Activated T-cell treated with anti-CD3 and anti-CD28 coated beads, Interleukin-2, amount 50 U/mL, for 48 hours (primary cell): ENCODE results near the gene KYNU.

Experiments used
- DNase-seq, 2 experiments: peaks; one replicate each; pipeline ENCODE4 v3.0.0-alpha.2; 2020

The KYNU gene

DNA sequence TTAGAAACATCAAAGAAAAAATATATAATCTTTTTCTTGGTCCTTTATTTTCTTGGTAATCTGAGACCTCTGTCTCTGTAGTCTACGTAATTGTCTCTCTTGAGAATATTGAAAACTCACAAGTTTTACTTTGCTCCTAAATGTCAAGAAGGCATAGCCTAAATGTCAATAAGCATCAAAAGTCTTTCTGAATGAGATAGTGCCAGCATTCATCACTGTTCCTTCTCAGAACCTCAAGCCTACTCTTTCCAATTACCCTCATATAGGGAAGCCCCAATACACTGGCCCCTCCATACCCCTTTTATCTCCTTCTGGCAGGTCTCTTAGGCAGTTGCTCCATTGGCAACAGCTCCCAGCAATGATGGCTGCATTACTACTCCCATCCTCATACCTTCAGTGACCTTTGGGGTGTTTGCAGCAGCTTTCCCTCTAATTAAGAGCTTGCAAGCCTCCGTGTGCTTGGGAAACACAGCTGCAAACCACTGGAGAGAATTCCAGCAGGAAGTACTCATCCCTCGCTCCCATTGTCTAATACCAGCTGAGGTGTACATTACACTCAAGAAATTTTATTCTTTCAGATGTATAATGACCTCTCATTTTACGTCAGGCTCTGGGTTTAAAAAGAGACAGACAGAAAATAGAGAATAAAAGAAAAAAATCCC, 95.8 kb downstream of the KYNU start:
- DNase-seq = no peak

- DNase-seq = no peak
Observed at GRCh38 chr2:142973822-142974207, 96.4 kb downstream of the KYNU start.

- no peak for DNase-seq
Observed at GRCh38 chr2:142974288-142975024, 97.0 kb downstream of the KYNU start.

DNA sequence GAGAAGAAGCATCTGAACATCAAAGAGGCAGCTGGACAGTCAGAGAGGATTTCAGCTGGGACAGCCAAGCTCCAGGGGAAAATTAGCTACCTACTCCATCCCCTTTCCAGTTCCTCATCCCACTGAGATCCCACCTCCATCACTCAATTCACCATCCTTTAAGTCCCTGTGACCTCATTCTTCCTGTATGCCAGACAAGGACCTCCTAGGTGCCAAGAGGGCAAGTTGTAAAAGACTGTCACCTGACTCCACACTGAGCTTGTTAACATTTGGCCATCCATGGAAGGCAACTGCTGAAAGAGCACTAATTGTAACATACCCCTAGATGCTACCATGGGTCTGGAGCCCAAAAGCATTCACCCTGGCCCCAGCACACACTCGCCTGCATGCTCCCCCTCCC, 97.8 kb downstream of the KYNU start:
- no peak for DNase-seq

DNA sequence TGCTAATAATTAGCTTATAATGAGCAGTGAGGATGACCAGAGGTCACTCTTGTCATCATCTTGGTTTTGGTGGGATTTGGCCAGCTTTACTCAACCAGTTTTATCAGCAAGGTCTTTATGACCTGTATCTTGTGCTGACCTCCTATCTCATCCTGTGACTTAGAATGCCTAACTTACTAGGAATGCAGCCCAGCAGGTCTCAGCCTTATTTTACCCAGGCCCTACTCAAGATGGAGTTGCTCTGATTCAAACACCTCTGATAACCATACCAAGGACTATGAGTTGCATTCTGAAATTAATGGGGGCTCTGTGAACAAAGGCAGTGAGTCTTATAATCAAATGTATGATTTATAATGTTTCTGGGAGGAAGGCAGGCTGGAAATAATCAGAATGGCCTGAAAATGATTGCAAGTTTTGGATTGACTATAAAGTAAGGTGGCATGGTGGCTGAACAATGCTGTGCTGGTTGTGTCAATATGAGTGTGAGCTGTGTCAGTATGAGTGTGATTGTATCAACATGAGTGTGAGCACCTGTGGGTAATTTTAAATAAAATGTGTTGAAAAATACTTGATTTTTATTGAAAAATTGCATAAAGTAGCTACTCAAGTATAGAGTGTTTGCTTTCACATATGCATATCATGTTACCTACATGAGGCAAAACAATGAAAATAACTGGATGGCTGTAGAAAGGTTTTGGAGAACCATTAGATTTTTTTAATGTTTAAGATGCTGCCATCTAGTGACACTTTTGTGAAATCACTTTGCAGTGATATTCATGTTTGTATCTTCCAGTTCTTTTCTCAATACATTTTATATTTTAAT, 103.0 kb downstream of the KYNU start:
- no peak for DNase-seq

- no peak for DNase-seq
Observed at GRCh38 chr2:142981069-142981378, 103.6 kb downstream of the KYNU start.

DNA sequence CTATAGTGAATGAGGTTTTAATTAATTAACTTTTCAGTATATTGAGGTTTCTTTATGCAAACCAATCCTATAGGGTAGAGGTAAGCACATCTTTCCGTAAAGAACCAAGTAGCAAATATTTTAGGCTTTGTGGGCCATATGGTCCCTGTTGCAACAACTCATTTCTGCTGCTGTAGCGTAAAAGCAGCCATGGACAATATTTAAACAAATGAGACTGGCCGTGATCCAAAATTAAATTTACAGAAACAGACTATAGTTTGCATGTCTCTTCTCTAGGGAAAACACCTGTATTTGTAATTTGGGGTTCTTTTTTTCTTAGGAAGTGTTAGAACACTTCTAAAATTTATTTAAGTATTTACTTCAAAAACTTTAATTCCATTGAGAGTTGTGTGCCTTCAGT, 104.3 kb downstream of the KYNU start:
- no peak for DNase-seq

DNA sequence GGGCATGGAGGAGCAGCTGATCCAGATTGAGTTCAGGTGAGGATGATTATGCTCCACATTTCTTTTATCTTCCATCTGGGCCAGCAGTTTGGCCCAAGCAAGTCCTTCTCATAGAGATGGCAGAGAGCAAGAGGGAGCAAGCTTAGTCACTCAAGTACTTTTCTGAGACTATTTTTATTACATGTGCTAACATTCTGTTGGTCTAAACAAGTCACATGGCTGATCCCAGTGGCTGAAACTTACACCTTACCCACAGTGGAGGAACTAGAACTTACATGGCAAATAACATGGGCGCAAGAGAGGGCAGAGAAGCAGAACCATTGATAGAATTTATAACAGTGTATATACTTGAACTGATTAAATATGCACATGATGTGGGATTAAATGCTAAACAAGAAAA, 105.7 kb downstream of the KYNU start:
- DNase-seq = no peak

GRCh38 chr2:142984657-142985056, 107.2 kb downstream of the KYNU start:
- no peak for DNase-seq

- no peak for DNase-seq
Observed at GRCh38 chr2:142987044-142987443, 109.6 kb downstream of the KYNU start.

GRCh38 chr2:142989273-142990204, 112.1 kb downstream of the KYNU start:
- no peak for DNase-seq

- no peak for DNase-seq
Observed at GRCh38 chr2:142991295-142991694, 113.8 kb downstream of the KYNU start.

DNA sequence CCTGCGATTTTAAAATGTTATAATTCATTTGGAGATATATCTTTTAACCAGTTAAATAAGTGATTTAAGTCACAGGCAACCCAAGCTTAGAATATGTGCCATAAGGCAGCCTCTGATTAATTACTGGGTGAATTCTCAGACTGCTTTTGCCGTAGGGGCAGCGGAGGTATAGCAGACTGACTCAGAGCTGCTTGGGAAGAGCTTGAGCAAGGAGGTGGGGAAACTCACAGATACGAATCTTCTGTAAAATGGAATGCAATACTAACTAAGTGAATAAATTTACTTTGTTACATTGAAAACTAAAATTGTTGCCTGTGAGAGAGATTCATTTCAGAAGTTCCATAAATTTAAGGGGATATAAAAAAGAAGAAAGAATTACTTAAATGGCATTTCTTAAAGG, 115.4 kb downstream of the KYNU start:
- DNase-seq = no peak

GRCh38 chr2:142993771-142994170, 116.3 kb downstream of the KYNU start:
- no peak for DNase-seq

DNA sequence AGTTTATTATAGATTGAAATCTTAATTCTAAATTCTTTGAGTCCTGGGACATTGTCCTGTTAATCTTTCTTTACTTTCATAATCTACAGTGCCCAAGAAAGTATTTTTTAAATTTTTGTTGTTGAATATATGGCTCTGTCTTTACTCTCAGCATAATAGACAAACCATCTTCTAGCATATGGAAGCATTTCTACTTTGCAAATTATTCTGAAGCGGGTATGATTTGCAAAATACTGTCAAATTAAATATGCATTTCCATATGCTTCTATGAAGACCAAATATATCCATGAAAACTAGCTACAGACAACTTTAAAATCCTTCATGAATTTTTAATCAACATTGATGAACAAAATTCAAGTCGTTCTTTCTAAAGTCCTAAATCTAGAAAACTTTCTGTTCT, 117.2 kb downstream of the KYNU start:
- DNase-seq = no peak

DNA sequence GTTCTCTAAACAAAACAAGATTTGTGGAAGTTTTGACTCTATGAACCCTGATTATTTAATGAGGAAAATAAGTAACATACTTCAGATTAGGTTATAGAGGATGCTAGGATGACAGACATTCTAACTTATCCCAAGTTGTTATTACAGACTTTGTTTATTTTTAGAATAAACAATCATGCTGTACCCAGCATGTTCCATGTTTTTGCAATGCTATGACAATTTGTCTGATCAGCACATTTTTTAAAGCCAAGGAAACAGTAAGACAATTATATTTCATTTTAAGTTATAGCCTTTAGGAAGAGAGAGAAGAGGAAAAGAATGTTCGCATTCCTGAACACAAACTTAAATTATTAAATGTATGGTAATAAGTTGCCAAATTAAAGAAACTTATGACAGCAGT, 119.8 kb downstream of the KYNU start:
- DNase-seq = no peak

- no peak for DNase-seq
Observed at GRCh38 chr2:143000599-143000998, 123.1 kb downstream of the KYNU start.

DNA sequence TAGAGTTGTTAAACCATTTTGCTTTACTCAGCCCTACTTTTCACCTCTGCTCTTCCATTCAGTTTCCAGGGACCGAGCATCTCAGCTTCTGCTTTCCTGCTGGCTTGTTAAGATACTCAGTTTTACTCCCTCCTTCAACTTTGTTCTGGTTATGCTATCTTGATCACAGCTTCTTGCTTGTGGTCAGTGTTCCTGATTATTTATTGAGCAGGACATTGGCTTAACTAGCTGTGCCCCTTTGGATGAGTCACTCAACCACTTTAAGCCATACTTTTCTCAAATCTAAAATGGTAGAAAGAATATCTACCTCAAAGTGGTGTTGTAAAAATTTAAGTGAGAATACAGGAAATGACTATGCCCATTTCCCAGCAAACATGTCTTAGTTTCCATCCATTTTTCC, 124.0 kb downstream of the KYNU start:
- DNase-seq = no peak

DNA sequence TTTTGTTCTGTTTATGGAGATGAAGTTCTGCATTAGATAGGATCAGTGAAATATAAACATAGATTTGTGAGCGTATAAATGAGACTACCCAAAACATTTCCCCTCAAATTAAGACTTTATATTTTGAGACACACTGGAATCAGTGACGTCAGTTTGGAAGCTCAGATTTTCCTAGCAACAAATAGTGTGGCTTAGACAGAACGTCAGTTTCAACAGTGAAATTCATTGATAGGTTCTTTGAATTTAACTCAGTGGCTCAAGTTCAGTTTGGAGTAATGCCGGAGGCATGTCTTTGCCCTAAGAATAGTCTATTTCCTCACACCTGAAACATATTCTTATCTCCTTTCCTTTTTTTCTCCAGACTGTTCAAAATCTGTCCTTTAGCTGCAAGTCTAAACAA, 138.2 kb downstream of the KYNU start:
- DNase-seq = no peak

DNA sequence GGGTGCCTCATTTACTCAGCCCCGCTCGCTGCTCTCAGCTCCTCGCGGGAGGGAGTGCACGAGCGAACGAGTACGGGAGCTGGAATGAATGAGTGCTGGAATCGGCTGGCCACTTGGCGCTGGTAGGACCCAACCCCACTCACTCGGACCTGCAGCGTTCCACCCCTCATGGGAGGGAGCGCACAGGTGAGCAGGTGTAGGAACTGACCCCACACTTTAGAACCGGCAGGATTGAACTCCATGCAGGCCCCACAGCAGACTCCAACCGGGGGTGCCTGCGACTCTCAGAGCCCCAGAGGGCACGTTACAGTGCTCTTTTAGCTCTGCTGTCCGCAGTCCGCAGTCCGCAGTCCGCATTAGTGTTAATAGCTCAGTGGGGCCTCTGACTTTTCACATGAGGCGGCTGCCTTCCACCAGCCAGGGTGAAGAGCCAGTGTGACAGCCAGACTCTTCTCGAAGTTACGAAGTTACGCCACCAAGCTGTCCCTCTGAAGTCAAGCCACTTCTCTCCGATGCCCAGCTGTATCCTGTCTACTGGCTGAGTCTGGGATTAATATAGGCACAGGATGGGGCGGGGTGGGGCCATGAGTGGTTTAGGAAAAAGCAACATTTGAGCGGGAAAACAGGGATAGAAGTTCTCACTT, 149.1 kb downstream of the KYNU start:
- no peak for DNase-seq

DNA sequence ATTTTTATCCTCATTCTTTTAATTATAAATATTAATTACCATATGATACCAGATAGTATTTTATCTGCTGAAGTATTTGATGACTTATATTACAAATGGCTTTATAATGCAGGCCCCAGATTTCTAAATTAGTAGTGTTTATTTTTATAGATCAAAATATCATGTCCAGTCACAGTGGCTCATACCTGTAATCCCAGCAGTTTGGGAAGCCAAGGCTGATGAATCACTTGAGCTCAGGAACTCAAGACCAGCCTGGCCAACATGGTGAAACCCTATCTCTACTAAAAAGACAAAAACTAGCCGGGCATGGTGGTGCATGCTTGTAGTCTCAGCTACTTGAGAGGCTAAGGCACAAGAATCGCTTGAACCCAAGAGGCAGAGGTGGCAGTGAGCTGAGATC, 151.7 kb downstream of the KYNU start:
- no peak for DNase-seq

GRCh38 chr2:143030127-143030526, 152.7 kb downstream of the KYNU start:
- DNase-seq = no peak
